Measurements from ENCODE around the gene CDC42BPG.

CDC42BPG gene

DNA sequence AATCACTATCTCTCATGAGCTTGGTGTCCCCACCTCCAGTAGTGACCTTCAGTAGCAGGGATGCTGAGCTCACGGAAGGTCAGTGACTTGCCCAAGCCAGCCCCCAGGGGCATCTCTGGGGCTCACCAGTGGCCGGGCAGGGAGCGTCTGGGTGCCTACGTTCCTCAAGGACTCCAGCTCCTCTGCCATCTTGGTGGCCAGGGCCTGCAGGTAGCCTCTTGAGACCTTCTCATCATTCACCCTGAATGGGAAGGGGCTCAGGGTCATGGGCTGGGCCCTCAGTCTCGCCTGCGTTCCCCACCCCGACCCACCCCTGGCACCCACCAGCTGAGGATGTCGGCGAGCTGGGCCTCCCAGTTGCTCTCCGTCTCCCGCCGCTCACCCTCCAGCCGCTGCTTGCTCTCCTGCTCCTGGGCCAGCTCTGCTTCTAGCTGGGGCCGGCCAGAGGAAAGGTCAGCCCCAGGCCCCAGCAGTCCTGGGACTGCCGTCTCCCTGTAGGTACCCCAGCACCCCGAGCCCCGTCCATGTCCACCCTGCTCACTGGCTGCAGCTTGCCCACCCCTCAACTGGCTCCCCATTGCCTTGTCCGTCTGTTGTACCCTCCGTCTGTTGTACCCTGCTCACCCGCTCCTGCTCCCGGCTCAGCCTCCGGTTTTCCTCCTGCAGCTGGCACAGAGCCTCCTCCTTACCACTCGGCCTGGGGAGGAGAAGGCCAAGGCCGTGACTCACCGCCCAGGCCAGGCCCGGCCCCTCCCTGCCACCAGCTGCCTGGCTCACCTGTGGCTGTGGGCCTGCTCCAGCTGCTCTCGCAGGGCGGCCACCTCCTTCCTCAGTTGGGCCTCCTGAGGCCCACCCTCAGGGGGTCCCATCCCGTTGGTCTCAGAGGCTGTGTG lies 9.5 kb downstream of the CDC42BPG start:
- Histone ChIP-seq H3K36me3 (no peaks in the 10 kb centered on the region), H3K4me1 (peaks cover 9 to 61% (median 51%) of the 10 kb centered on the region in 10 experiments), H3K9ac (peak overlapping the region in 3 of 11 experiments; percentile 14 to 30 (median 26); a peak in 2 of 22 replicates), H3K9me3 (replicated peaks in 1 of 11) (no peaks in the 10 kb centered on the region), H3K4me3 (no peak overlapping the region), H3K4me2 (peak overlapping the region in 7 of 11 experiments; percentile 5 to 86 (median 33); a peak in 11 of 22 replicates), H3K27ac (no peak overlapping the region), H4K20me1 (peaks cover 0 to 23% (median 0%) of the 10 kb centered on the region in 11 experiments; a peak in 6 of 22 replicates), H3K27me3 (peaks cover 0 to 9% (median 0%) of the 10 kb centered on the region in 11 experiments; a peak in 3 of 22 replicates)
- TF ChIP-seq Cebpa-rat (IDR thresholded peaks at IDR 0.05): no peak

GRCh38 chr11:64834031-64834722 lies 10.3 kb downstream of the CDC42BPG start:
- H3K27ac ChIP-seq: no peak overlapping the region
- no peak overlapping the region for H3K4me2 ChIP-seq
- no peaks in the 10 kb centered on the region for H3K36me3 ChIP-seq
- H3K4me3 ChIP-seq: no peak overlapping the region
- no peak overlapping the region for H3K9ac ChIP-seq
- H3K9me3 ChIP-seq (replicated peaks in 1 of 11): no peaks in the 10 kb centered on the region
- H3K4me1 ChIP-seq: peaks cover 9 to 64% (median 53%) of the 10 kb centered on the region in 10 experiments
- peaks cover 0 to 9% (median 0%) of the 10 kb centered on the region in 11 experiments; a peak in 3 of 22 replicates for H3K27me3 ChIP-seq
- no peak for TF ChIP-seq Cebpa-rat (IDR thresholded peaks at IDR 0.05)
- peaks cover 0 to 23% (median 0%) of the 10 kb centered on the region in 11 experiments; a peak in 6 of 22 replicates for H4K20me1 ChIP-seq

DNA sequence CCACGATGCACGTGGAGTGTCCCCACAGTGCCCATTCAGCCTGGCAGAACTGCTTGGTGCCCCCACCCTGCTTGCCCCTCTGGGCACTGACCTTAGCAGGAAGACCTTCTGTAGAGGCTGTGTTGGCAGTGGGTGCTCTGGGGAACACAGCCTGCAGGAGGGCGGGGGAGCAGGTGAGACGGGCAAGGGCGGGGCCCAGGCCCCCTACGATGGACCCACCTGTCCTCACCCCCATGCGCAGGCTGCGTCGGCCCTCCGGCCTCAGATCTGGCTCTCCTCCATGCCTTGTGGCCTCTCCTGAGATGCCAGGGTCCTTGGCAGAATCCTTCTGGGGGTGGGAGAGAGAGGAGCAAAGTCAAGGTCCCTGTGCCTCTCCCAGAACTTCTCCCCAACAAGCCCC lies 10.9 kb downstream of the CDC42BPG start:
- Histone ChIP-seq H3K9me3 (replicated peaks in 1 of 11) (no peaks in the 10 kb centered on the region), H3K36me3 (no peaks in the 10 kb centered on the region), H3K27me3 (peaks cover 0 to 9% (median 0%) of the 10 kb centered on the region in 11 experiments; a peak in 3 of 22 replicates), H3K4me1 (peaks cover 9 to 62% (median 53%) of the 10 kb centered on the region in 10 experiments), H3K4me2 (no peak overlapping the region), H3K9ac (no peak overlapping the region), H3K4me3 (no peak overlapping the region), H4K20me1 (peaks cover 0 to 24% (median 0%) of the 10 kb centered on the region in 11 experiments; a peak in 6 of 22 replicates), H3K27ac (no peak overlapping the region)
- no peak for TF ChIP-seq Cebpa-rat (IDR thresholded peaks at IDR 0.05)

- Histone ChIP-seq H3K9ac (no peak overlapping the region), H3K36me3 (no peaks in the 10 kb centered on the region), H3K4me2 (no peak overlapping the region), H3K27ac (no peak overlapping the region), H4K20me1 (peaks cover 0 to 24% (median 0%) of the 10 kb centered on the region in 11 experiments; a peak in 6 of 22 replicates), H3K9me3 (replicated peaks in 1 of 11) (no peaks in the 10 kb centered on the region), H3K4me3 (no peak overlapping the region), H3K27me3 (peaks cover 0 to 9% (median 0%) of the 10 kb centered on the region in 11 experiments; a peak in 3 of 22 replicates), H3K4me1 (peaks cover 9 to 59% (median 51%) of the 10 kb centered on the region in 10 experiments)
- no peak for TF ChIP-seq Cebpa-rat (IDR thresholded peaks at IDR 0.05)
Measured at GRCh38 chr11:64833198-64833502, 11.3 kb downstream of the CDC42BPG start.

DNA sequence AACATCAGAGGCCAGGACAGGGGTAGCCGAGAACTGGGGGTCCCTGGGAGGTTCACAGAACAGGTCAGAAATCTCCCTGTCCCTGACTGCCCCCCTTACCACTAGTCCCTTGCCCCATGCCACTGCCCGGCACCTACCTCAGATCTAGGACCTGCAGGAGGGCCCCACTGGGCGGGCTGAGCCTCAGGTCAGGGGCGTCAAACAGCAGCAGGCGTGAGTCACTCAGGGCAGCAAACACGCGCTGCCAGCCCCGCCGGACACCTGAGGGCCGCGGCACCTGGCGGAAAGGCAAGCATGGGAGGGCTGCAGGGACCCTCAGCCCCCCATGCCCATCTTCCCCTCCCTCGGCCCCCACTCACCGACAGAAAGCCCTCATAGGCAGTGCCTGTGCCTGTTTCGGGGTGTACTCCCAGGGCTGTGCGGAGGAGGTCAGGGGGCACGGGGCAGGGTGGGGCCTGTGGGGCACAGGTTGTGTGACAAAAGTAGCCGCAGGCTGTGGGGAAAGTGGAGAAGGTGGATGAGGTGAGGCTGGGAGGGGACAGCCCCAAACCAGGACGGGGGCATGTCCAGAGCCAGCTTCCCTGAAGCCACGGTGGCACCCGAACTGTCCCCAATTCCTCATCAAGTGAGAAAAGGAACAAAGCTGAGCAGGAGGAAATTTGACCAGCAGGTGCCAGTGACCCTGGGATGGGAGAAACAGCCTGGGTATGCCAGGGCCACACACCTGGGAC lies 11.8 kb downstream of the CDC42BPG start:
- Histone ChIP-seq H3K9me3 (replicated peaks in 1 of 11) (no peaks in the 10 kb centered on the region), H4K20me1 (peaks cover 0 to 24% (median 0%) of the 10 kb centered on the region in 11 experiments; a peak in 6 of 22 replicates), H3K36me3 (no peaks in the 10 kb centered on the region), H3K4me2 (peak overlapping the region in 8 of 11 experiments; percentile 18 to 80 (median 66); a peak in 13 of 22 replicates), H3K4me1 (peaks cover 9 to 53% (median 47%) of the 10 kb centered on the region in 10 experiments), H3K27me3 (peaks cover 0 to 9% (median 0%) of the 10 kb centered on the region in 11 experiments; a peak in 2 of 22 replicates), H3K27ac (no peak overlapping the region), H3K4me3 (no peak overlapping the region), H3K9ac (peak overlapping the region in 1 of 11 experiments; percentile 20; a peak in 1 of 22 replicates)
- TF ChIP-seq Cebpa-rat (IDR thresholded peaks at IDR 0.05): no peak

GRCh38 chr11:64831411-64831891 lies 13.0 kb downstream of the CDC42BPG start:
- no peak for TF ChIP-seq Cebpa-rat (IDR thresholded peaks at IDR 0.05)
- H3K27ac ChIP-seq: no peak overlapping the region

GRCh38 chr11:64829536-64830251 lies 14.8 kb downstream of the CDC42BPG start:
- no peaks in the 10 kb centered on the region for H3K36me3 ChIP-seq
- H3K9ac ChIP-seq: no peak overlapping the region
- H3K4me1 ChIP-seq: peaks cover 0 to 28% (median 22%) of the 10 kb centered on the region in 10 experiments; a peak in 17 of 20 replicates
- H3K4me2 ChIP-seq: peak overlapping the region in 5 of 11 experiments; percentile 26 to 68 (median 40); a peak in 6 of 22 replicates
- H3K4me3 ChIP-seq: no peak overlapping the region
- H3K27me3 ChIP-seq: peaks cover 0 to 6% (median 0%) of the 10 kb centered on the region in 11 experiments; a peak in 1 of 22 replicates
- no peak overlapping the region for H3K27ac ChIP-seq
- H3K9me3 ChIP-seq (replicated peaks in 1 of 11): no peaks in the 10 kb centered on the region
- TF ChIP-seq Cebpa-rat (IDR thresholded peaks at IDR 0.05): no peak
- peaks cover 0 to 17% (median 0%) of the 10 kb centered on the region in 11 experiments; a peak in 5 of 22 replicates for H4K20me1 ChIP-seq

More at GRCh38 chr11:64831411-64831891, 13.0 kb downstream of the CDC42BPG start:
- Histone ChIP-seq H4K20me1 (peaks cover 0 to 24% (median 0%) of the 10 kb centered on the region in 11 experiments; a peak in 5 of 22 replicates), H3K36me3 (no peaks in the 10 kb centered on the region), H3K9ac (peak overlapping the region in 4 of 11 experiments; percentile 17 to 41 (median 35); a peak in 3 of 22 replicates), H3K27me3 (peaks cover 0 to 9% (median 0%) of the 10 kb centered on the region in 11 experiments; a peak in 2 of 22 replicates), H3K4me3 (no peak overlapping the region), H3K9me3 (replicated peaks in 1 of 11) (no peaks in the 10 kb centered on the region), H3K4me1 (peaks cover 0 to 42% (median 35%) of the 10 kb centered on the region in 10 experiments; a peak in 17 of 20 replicates), H3K4me2 (peak overlapping the region in 9 of 11 experiments; percentile 1 to 80 (median 64); a peak in 16 of 22 replicates)

Data from BLaER1 treated with 17β-estradiol and CSF1 and Interleukin-3, amounts not matched to agents 10 nM and 100 nM (cell line).